ENCODE measurements around the gene ID4.
A peak's percentile ranks its signal among the peaks of the same experiment; 100 is the strongest.

The ID4 gene

DNA sequence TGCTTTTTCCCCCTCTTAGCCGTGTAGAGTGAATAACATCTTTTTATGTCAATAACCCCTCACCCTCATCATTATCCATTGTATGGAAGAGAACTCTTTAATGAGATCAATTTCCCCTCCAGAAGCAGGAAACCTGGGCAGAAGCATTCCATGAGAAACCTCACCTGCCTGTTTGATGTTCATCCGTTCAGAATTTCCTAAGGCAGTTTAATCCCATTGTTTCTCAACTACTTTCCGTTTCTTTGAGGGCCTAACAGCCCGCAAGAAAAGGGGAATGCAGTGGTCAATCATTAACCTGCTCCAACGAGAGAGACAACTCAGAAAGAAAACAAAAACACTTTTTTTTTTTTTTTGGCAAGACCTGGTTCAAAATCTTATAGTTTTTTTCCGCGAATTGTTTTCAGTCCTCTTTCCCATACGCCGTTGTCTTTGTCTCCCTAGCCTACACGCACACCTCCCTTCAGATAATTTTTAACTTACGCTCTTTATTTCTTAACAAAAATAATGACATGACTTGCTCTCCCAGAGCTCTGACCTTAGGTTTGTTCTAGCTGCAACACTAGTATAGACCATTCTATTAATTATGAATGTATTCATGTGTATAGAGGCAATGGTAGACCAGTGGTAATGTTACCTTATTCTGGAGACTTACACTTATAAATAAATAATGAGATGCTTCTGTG lies 25.6 kb upstream of the ID4 start:
- TF ChIP-seq EZH2 (optimal IDR thresholded peaks at IDR 0.05; ENCODE audit: low read depth, low read length) (no peak), EZH2phosphoT487 (IDR thresholded peaks at IDR 0.05; ENCODE audit: low read length) (no peak)
- TF ChIP-seq, protein P1, sequence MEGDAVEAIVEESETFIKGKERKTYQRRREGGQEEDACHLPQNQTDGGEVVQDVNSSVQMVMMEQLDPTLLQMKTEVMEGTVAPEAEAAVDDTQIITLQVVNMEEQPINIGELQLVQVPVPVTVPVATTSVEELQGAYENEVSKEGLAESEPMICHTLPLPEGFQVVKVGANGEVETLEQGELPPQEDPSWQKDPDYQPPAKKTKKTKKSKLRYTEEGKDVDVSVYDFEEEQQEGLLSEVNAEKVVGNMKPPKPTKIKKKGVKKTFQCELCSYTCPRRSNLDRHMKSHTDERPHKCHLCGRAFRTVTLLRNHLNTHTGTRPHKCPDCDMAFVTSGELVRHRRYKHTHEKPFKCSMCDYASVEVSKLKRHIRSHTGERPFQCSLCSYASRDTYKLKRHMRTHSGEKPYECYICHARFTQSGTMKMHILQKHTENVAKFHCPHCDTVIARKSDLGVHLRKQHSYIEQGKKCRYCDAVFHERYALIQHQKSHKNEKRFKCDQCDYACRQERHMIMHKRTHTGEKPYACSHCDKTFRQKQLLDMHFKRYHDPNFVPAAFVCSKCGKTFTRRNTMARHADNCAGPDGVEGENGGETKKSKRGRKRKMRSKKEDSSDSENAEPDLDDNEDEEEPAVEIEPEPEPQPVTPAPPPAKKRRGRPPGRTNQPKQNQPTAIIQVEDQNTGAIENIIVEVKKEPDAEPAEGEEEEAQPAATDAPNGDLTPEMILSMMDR (IDR thresholded peaks at IDR 0.05; ENCODE audit: low read length) = no peak
- Histone ChIP-seq H2AFZ (ENCODE audit: low read length) (no peak overlapping the region), H3K27me3 (replicated peaks; ENCODE audit: insufficient read depth, low read length) (no peaks in the 10 kb centered on the region), H3K9me2 (replicated peaks; ENCODE audit: insufficient read depth, low read length) (no peaks in the 10 kb centered on the region), H3K27ac (ENCODE audit: low read length) (no peak overlapping the region), H3K79me2 (ENCODE audit: low read length) (no peaks in the 10 kb centered on the region), H3K9me3 (replicated peaks; ENCODE audit: insufficient read depth, low read length) (no peaks in the 10 kb centered on the region), H3K9ac (ENCODE audit: low read length) (no peak overlapping the region), H3K36me3 (replicated peaks; ENCODE audit: insufficient read depth, low read length) (no peaks in the 10 kb centered on the region), H3F3A (ENCODE audit: insufficient read depth, low read length) (no peaks in the 10 kb centered on the region), H3K4me2 (ENCODE audit: low read depth, low read length) (no peak overlapping the region), H3K4me1 (ENCODE audit: low read length) (no peaks in the 10 kb centered on the region), H3K4me3 (ENCODE audit: low read length) (no peak overlapping the region), H4K20me1 (ENCODE audit: insufficient read depth, low read length) (no peaks in the 10 kb centered on the region)
- no peak for DNase-seq

DNA sequence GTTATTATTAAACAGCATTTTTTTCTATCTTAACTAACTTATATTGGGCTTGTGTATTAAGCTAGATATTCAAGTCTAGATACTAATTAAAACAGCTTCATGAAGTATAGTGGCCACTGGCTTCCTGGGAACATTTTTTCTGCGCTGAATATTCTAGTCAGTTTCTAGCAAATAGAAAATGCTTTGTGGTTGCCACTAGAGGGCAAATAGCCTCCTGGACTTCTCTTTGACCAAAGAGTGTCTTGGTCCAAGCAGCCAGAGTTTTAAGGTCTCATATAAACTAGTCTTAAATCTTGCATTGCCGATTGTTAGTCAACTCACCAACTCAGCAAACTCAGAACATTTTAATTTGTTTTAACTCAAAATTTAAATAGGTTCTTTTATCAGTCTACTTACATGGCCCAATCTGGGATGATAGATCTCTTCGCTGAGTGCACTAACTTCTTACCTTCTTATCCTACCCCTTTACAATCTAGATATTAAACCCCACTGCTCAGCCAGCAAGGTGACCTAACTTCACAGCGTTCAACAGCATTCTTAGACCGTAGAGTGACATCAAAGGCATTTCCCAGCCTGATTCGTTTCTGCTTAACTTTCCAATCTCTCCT lies 24.6 kb upstream of the ID4 start:
- Histone ChIP-seq H3K4me3 (ENCODE audit: low read length) (no peak overlapping the region), H3K27ac (ENCODE audit: low read length) (no peak overlapping the region), H3K9me2 (replicated peaks; ENCODE audit: insufficient read depth, low read length) (no peaks in the 10 kb centered on the region), H3K9ac (ENCODE audit: low read length) (no peak overlapping the region), H3K27me3 (replicated peaks; ENCODE audit: insufficient read depth, low read length) (no peaks in the 10 kb centered on the region), H3K79me2 (ENCODE audit: low read length) (no peaks in the 10 kb centered on the region), H2AFZ (ENCODE audit: low read length) (no peak overlapping the region), H3K4me2 (ENCODE audit: low read depth, low read length) (no peak overlapping the region), H3K4me1 (ENCODE audit: low read length) (no peaks in the 10 kb centered on the region), H4K20me1 (ENCODE audit: insufficient read depth, low read length) (no peaks in the 10 kb centered on the region), H3F3A (ENCODE audit: insufficient read depth, low read length) (no peaks in the 10 kb centered on the region), H3K9me3 (replicated peaks; ENCODE audit: insufficient read depth, low read length) (no peaks in the 10 kb centered on the region), H3K36me3 (replicated peaks; ENCODE audit: insufficient read depth, low read length) (no peaks in the 10 kb centered on the region)
- TF ChIP-seq EZH2 (optimal IDR thresholded peaks at IDR 0.05; ENCODE audit: low read depth, low read length) = no peak
- TF ChIP-seq, protein P1 (IDR thresholded peaks at IDR 0.05; ENCODE audit: low read length) = peak; percentile 49
- DNase-seq = peak; percentile 19

DNA sequence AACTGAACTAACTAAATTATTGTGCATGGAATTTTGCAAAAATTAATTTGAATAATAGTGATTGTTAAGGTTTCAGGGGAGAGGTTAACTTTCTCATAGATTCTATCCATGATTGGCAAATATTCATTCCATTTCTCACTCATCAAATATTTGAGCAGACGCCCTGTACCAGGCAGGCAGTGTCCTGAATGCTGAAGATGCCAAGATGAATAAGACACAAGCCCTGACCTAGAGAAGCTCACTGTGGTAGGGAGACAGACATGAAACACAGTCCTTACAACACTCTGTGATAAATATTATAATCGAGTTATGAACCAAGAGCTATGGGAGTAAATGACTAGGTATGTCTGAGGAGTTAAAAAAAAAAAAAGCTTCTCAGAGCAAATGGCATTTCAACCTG lies 18.4 kb upstream of the ID4 start:
- Histone ChIP-seq H3K4me3 (ENCODE audit: low read length) (no peak overlapping the region), H3K27ac (ENCODE audit: low read length) (no peak overlapping the region), H3K4me2 (ENCODE audit: low read depth, low read length) (no peak overlapping the region), H3K9me3 (replicated peaks; ENCODE audit: insufficient read depth, low read length) (no peaks in the 10 kb centered on the region), H3K4me1 (ENCODE audit: low read length) (no peaks in the 10 kb centered on the region), H3K9ac (ENCODE audit: low read length) (no peak overlapping the region), H3K36me3 (replicated peaks; ENCODE audit: insufficient read depth, low read length) (no peaks in the 10 kb centered on the region), H2AFZ (ENCODE audit: low read length) (no peak overlapping the region), H3K27me3 (replicated peaks; ENCODE audit: insufficient read depth, low read length) (no peaks in the 10 kb centered on the region), H3K79me2 (ENCODE audit: low read length) (no peaks in the 10 kb centered on the region), H3K9me2 (replicated peaks; ENCODE audit: insufficient read depth, low read length) (no peaks in the 10 kb centered on the region), H3F3A (ENCODE audit: insufficient read depth, low read length) (no peaks in the 10 kb centered on the region), H4K20me1 (ENCODE audit: insufficient read depth, low read length) (no peaks in the 10 kb centered on the region)
- no peak for DNase-seq
- TF ChIP-seq EZH2phosphoT487 (IDR thresholded peaks at IDR 0.05; ENCODE audit: low read length) = no peak
- TF ChIP-seq EZH2 (optimal IDR thresholded peaks at IDR 0.05; ENCODE audit: low read depth, low read length) = no peak
- TF ChIP-seq, protein P1 (IDR thresholded peaks at IDR 0.05; ENCODE audit: low read length) = no peak

Measured in MM.1S (cell line).